K562 (cell line): ENCODE data around the gene ZNF672. TPM values are rescaled to one million over a fixed set of nuclear protein-coding genes. Genes with fewer than 3 reads are reported as not detected.
A peak's percentile ranks its signal among the peaks of the same experiment; 100 is the strongest.

Experiments used
- CREB5 ChIP-seq: fragments of 250-450 bp; sonication (Bioruptor Pico); IDR thresholded peaks from 2 replicates; pipeline ENCODE4 v1.5.0; 2020; ENCODE audit warnings: mild to moderate bottlenecking
- HCFC1 ChIP-seq: IDR thresholded peaks from 2 replicates; pipeline ENCODE4 v1.6.1; 2012; ENCODE audit warnings: low read depth, low read length, improper control_type of control experiment
- ILF3 ChIP-seq: fragments of 450-650 bp; IDR thresholded peaks from 2 replicates; pipeline ENCODE4 v1.6.1; 2018; ENCODE audit warnings: antibody characterized with exemption, mild to moderate bottlenecking, moderate library complexity, borderline replicate concordance
- MEIS2 ChIP-seq: fragments of 450-650 bp; IDR thresholded peaks from 2 replicates; pipeline ENCODE4 v1.6.1; 2014; ENCODE audit warnings: mild to moderate bottlenecking; ENCODE audit not compliant: partially characterized antibody
- MIER1 ChIP-seq: fragments of 450-650 bp; IDR thresholded peaks from 2 replicates; pipeline ENCODE4 v1.6.1; 2016; ENCODE audit warnings: antibody characterized with exemption, mild to moderate bottlenecking, low read depth
- NR2F6 ChIP-seq: fragments of 450-650 bp; formaldehyde crosslinking; IDR thresholded peaks from 2 replicates; pipeline ENCODE4 v1.4.0; 2020; ENCODE audit warnings: mild to moderate bottlenecking
- RBBP5 ChIP-seq: fragments of 200-600 bp; sonication (generic); IDR thresholded peaks from 2 replicates; pipeline ENCODE4 v1.6.1; 2012; ENCODE audit warnings: borderline replicate concordance, mild to moderate bottlenecking, low read length, control low read depth, inconsistent platforms; ENCODE audit not compliant: insufficient read depth, poor library complexity, severe bottlenecking
- ZC3H4 ChIP-seq: sonication (generic); formaldehyde crosslinking; IDR thresholded peaks from 2 replicates; pipeline ENCODE4 v1.9.0; 2021; ENCODE audit warnings: missing genetic modification reagents, borderline replicate concordance
- ZNF143 ChIP-seq: sonication (generic); formaldehyde crosslinking; IDR thresholded peaks from 2 replicates; pipeline ENCODE4 v1.9.0; 2022; ENCODE audit warnings: mild to moderate bottlenecking, missing genetic modification reagents
- ZNF696 ChIP-seq: fragments of 250-450 bp; sonication (Bioruptor Pico); conservative IDR thresholded peaks from 2 replicates; pipeline ENCODE4 v1.4.0; 2020; ENCODE audit warnings: mild to moderate bottlenecking, moderate library complexity
- ZNF76 ChIP-seq: fragments of 250-450 bp; sonication (Bioruptor Pico); IDR thresholded peaks from 2 replicates; pipeline ENCODE4 v1.4.0; 2020; ENCODE audit warnings: mild to moderate bottlenecking, moderate library complexity, borderline replicate concordance
- polyA plus RNA-seq, 8 experiments: library from polyadenylated mRNA; depleted of rRNA in 4 of 8; stranded (reverse) in 5 of 8; unstranded in 3 of 8; fragments of >200 nt; fragmentation: Nextera tagmentation in 2 of 8; fragmentation: Illumina TruSeq in 1 of 8; extraction: Ambion mirVana in 2 of 8; extraction: Trizol in 1 of 8; gene quantifications; 2 replicates each; pipeline versions ENCODE4 v1.2.1 to v1.2.3, GENCODE V29; 2011 to 2014; ENCODE audit warnings: inconsistent platforms in 1 of 8, missing spikeins in 1 of 8
- total RNA-seq, 7 experiments: library from RNA; depleted of rRNA in 6 of 7; stranded (reverse); fragments of >200 nt in 6 of 7; fragmentation: Illumina TruSeq in 2 of 7; extraction: Trizol in 2 of 7; gene quantifications; 2 replicates each; pipeline versions ENCODE4 v1.2.1 to v1.2.3, GENCODE V29; 2011 to 2021; ENCODE audit warnings: low replicate concordance in 1 of 7
- TF ChIP-seq, protein P1 (sequence below): sonication (generic); formaldehyde crosslinking; IDR thresholded peaks from 2 replicates; pipeline ENCODE4 v1.8.1; 2023; ENCODE audit warnings: mild to moderate bottlenecking, missing genetic modification reagents
- TF ChIP-seq, protein P2 (sequence below), 2 experiments: fragments of 450-650 bp; IDR thresholded peaks; 2 replicates each; pipeline ENCODE4 v1.6.1; 2016; ENCODE audit warnings: mild to moderate bottlenecking in 2 of 2, borderline replicate concordance in 1 of 2, low read depth in 1 of 2, moderate library complexity in 1 of 2
- TF ChIP-seq, protein P3 (sequence below): IDR thresholded peaks from 2 replicates; pipeline ENCODE4 v1.6.1; 2011; ENCODE audit not compliant: insufficient read length; ENCODE audit errors: extremely low read depth

Gene ZNF672
- total and polyA plus RNA-seq, 9 of the 15 experiments (the other 6 are each of a cell fraction or from before 2014, with no cell fraction given), result 1.9 to 57.9 (median 24.1) TPM

DNA sequence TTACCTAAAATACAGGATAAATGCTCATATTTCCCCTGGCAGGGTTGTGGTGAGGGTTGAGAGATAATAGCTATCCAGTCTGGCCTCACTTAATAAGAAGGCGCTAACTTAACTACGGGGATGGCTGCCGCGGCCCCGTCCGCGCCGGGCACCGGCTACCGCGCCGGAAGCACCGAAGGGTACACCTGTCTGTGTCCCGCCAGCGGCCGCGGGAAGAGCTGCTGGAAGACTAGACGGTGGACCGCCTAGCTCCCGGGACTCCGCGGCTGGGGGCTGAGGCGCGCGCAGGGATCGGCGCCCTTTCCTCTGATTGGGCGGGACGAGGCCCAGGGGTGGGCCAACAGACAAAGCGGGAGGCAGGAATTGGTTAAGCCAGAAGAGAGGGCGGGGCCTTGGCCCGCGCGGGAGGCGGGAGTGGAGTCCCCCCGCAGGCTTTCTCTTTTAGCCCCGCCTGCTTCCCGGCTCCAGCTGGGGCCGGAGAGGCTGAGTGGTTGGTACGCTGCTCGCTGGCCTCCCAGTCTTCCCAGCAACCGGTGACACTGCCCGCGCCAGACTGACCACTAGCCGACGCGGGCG lies at the start of gene ZNF672 (continued):
- TF ChIP-seq ZNF143 (no peak), ZNF76 (CRISPR knock-in tag) (no peak), NR2F6 (CRISPR knock-in tag) (no peak), HCFC1 (no peak), CREB5 (CRISPR knock-in tag) (no peak), MIER1 (no peak), ZC3H4 (CRISPR knock-in tag) (no peak), ZNF696 (CRISPR knock-in tag) (no peak), MEIS2 (no peak), RBBP5 (peak; percentile 42), ILF3 (no peak)
- TF ChIP-seq, protein P1, sequence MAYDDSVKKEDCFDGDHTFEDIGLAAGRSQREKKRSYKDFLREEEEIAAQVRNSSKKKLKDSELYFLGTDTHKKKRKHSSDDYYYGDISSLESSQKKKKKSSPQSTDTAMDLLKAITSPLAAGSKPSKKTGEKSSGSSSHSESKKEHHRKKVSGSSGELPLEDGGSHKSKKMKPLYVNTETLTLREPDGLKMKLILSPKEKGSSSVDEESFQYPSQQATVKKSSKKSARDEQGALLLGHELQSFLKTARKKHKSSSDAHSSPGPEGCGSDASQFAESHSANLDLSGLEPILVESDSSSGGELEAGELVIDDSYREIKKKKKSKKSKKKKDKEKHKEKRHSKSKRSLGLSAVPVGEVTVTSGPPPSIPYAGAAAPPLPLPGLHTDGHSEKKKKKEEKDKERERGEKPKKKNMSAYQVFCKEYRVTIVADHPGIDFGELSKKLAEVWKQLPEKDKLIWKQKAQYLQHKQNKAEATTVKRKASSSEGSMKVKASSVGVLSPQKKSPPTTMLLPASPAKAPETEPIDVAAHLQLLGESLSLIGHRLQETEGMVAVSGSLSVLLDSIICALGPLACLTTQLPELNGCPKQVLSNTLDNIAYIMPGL, result no peak
- TF ChIP-seq, protein P2, sequence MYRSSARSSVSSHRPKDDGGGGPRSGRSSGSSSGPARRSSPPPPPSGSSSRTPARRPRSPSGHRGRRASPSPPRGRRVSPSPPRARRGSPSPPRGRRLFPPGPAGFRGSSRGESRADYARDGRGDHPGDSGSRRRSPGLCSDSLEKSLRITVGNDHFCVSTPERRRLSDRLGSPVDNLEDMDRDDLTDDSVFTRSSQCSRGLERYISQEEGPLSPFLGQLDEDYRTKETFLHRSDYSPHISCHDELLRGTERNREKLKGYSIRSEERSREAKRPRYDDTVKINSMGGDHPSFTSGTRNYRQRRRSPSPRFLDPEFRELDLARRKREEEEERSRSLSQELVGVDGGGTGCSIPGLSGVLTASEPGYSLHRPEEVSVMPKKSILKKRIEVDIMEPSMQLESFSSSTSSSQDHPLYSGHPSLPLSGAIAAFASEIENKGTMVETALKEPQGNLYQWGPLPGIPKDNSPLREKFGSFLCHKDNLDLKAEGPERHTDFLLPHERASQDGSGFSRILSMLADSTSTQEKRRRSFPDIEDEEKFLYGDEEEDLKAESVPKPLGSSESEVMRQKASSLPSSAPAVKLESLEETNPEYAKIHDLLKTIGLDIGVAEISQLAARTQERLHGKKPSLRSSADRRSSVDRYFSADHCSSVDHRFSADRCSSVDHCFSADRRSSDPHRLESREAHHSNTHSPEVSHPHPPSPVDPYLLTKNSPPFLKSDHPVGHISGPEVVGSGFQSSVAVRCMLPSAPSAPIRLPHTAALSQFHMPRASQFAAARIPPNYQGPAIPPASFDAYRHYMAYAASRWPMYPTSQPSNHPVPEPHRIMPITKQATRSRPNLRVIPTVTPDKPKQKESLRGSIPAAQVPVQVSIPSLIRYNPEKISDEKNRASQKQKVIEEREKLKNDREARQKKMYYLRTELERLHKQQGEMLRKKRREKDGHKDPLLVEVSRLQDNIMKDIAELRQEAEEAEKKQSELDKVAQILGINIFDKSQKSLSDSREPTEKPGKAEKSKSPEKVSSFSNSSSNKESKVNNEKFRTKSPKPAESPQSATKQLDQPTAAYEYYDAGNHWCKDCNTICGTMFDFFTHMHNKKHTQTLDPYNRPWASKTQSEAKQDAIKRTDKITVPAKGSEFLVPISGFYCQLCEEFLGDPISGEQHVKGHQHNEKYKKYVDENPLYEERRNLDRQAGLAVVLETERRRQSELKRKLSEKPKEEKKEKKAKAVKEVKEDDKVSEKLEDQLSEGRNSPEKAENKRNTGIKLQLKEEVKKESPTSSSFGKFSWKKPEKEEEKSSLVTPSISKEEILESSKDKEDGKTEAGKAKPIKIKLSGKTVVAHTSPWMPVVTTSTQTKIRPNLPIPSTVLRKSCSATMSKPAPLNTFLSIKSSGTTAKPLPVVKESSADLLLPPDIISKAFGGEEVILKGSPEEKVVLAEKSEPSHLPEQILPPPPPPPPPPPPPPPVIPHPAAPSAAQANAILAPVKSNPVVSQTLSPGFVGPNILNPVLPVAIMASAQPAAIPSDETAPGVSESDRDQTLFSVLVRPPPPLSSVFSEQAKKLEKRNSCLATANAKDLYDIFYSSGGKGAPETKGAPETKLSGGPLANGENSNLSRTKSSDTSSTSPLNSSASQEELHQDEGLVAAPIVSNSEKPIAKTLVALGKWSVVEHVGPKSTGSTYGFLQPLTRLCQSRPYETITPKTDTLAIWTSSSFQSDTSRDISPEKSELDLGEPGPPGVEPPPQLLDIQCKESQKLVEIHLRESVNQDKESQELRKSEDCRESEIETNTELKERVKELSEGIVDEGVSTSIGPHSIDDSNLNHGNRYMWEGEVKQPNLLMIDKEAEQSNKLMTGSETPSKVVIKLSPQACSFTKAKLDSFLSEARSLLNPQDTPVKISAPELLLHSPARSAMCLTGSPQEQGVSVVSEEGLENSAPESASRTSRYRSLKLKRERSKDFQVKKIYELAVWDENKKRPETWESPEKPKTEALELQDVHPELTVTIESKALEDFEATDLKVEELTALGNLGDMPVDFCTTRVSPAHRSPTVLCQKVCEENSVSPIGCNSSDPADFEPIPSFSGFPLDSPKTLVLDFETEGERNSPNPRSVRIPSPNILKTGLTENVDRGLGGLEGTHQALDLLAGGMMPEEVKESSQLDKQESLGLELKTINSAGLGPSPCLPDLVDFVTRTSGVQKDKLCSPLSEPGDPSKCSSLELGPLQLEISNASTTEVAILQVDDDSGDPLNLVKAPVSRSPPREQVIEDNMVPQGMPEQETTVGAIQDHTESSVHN (IDR thresholded peaks at IDR 0.05; ENCODE audit: borderline replicate concordance in 1 of 2, low read depth in 1 of 2), result no peak
- TF ChIP-seq, protein P3, sequence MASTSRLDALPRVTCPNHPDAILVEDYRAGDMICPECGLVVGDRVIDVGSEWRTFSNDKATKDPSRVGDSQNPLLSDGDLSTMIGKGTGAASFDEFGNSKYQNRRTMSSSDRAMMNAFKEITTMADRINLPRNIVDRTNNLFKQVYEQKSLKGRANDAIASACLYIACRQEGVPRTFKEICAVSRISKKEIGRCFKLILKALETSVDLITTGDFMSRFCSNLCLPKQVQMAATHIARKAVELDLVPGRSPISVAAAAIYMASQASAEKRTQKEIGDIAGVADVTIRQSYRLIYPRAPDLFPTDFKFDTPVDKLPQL, result no peak
